Measurements from ENCODE around the gene IFITM1. TPM values are rescaled to one million over a fixed set of nuclear protein-coding genes. Genes with fewer than 3 reads are reported as not detected.

IFITM1 gene
- total RNA-seq, 1 donor from 2014 or later = 379 TPM

GRCh38 chr11:357582-357981 is 43.7 kb downstream of the IFITM1 start:
- DNase-seq (ENCODE audit: extremely low spot score in 2 of 2) = no peak
- H3K4me3 ChIP-seq = no peak overlapping the region
- H3K9me3 ChIP-seq = no peaks in the 10 kb centered on the region
- no peaks in the 10 kb centered on the region for H3K36me3 ChIP-seq
- H3K4me1 ChIP-seq = peaks cover 25% of the 10 kb centered on the region
- TF ChIP-seq CTCF (IDR thresholded peaks at IDR 0.05) (no peak), POLR2AphosphoS5 (IDR thresholded peaks at IDR 0.05; ENCODE audit: insufficient read depth in 1 of 2, low read depth in 1 of 2) (no peak), POLR2A (IDR thresholded peaks at IDR 0.05) (no peak)
- no peak overlapping the region for H3K27ac ChIP-seq
- H3K27me3 ChIP-seq = no peaks in the 10 kb centered on the region
- intact Hi-C loops (cut with DNase I) = loop anchor here (5.0 kb wide), 3 partner anchors 50 to 160 kb away; partner anchors contain the start of genes BET1L, IFITM2 and RIC8A

GRCh38 chr11:358129-358800 is 44.4 kb downstream of the IFITM1 start:
- H3K4me3 ChIP-seq = no peak overlapping the region
- H3K27me3 ChIP-seq = no peaks in the 10 kb centered on the region
- H3K27ac ChIP-seq = no peak overlapping the region
- intact Hi-C loops (cut with DNase I) = loop anchor here (5.0 kb wide), 3 partner anchors 51 to 159 kb away; partner anchors contain the start of genes BET1L, IFITM2 and RIC8A
- DNase-seq (ENCODE audit: extremely low spot score in 2 of 2) = no peak
- H3K4me1 ChIP-seq = peaks cover 18% of the 10 kb centered on the region
- no peak for TF ChIP-seq POLR2A (IDR thresholded peaks at IDR 0.05)
- TF ChIP-seq POLR2AphosphoS5 (IDR thresholded peaks at IDR 0.05; ENCODE audit: insufficient read depth in 1 of 2, low read depth in 1 of 2) = no peak
- no peak for TF ChIP-seq CTCF (IDR thresholded peaks at IDR 0.05)
- no peaks in the 10 kb centered on the region for H3K36me3 ChIP-seq
- no peaks in the 10 kb centered on the region for H3K9me3 ChIP-seq

DNA sequence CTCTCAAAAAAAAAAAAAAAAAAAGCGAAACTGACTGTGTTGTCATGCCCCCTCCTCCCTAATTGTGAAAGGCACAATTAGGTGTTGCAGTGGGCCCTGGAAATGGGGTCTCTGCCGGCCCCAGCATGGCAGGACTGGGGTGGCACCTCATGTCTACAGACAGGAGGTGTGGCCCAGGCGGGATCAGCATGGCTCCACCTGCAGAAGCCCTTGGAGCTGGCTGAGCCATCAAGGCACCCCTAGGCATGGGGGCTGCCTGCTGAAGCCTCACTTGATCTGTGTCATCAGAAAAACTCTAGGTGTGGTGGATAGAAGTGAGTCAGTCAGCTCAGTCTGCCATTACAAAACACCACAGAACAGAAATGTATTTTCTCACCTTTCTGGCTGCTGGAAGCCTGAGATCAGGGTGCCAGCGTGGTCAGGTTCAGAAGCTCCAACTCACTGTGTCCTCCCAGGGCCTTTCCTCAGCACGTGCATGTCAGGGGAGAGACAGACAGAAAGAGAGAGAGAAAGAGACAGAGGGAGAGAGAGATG is 45.4 kb downstream of the IFITM1 start:
- no peaks in the 10 kb centered on the region for H3K27me3 ChIP-seq
- no peak overlapping the region for H3K4me3 ChIP-seq
- TF ChIP-seq POLR2A (IDR thresholded peaks at IDR 0.05) (no peak), CTCF (IDR thresholded peaks at IDR 0.05) (no peak)
- no peaks in the 10 kb centered on the region for H3K36me3 ChIP-seq
- intact Hi-C loops (cut with DNase I) = loop anchor here (5.0 kb wide), 3 partner anchors 52 to 158 kb away; partner anchors contain the start of genes BET1L, IFITM2 and RIC8A
- no peak for DNase-seq (ENCODE audit: extremely low spot score in 2 of 2)
- H3K9me3 ChIP-seq = no peaks in the 10 kb centered on the region
- H3K4me1 ChIP-seq = peaks cover 10% of the 10 kb centered on the region
- no peak overlapping the region for H3K27ac ChIP-seq

- no peaks in the 10 kb centered on the region for H3K36me3 ChIP-seq
- H3K27me3 ChIP-seq = no peaks in the 10 kb centered on the region
- no peaks in the 10 kb centered on the region for H3K9me3 ChIP-seq
- intact Hi-C loops (cut with DNase I) = no loop called here
- no peak for TF ChIP-seq POLR2AphosphoS5 (IDR thresholded peaks at IDR 0.05; ENCODE audit: insufficient read depth in 1 of 2, low read depth in 1 of 2)
- TF ChIP-seq CTCF (IDR thresholded peaks at IDR 0.05) = no peak
- no peak for TF ChIP-seq POLR2A (IDR thresholded peaks at IDR 0.05)
- peak in 1 of 2 donors; percentile 97 for DNase-seq (ENCODE audit: extremely low spot score in 2 of 2)
- H3K4me1 ChIP-seq = peaks cover 3% of the 10 kb centered on the region
- H3K4me3 ChIP-seq = no peak overlapping the region
- H3K27ac ChIP-seq = no peak overlapping the region
Measured at GRCh38 chr11:360326-361280, 46.8 kb downstream of the IFITM1 start.

Measured in vagina (tissue), 2 donors.